Activated T-cell treated with anti-CD3 and anti-CD28 coated beads, Interleukin-2, amount 50 U/mL, for 1 hour (primary cell): ENCODE data around the gene TTC39A.

ENCODE experiments used
- DNase-seq: peaks from one replicate; pipeline ENCODE4 v3.0.0-alpha.2; 2020

The TTC39A gene

GRCh38 chr1:51330331-51331201 lies at the start of gene TTC39A:
TSS of gene TTC39A (minus strand) at chr1:51330562. CDS start at chr1:51330477, 85 bp downstream.
- DNase-seq, result no peak

- DNase-seq, result no peak
Measured at GRCh38 chr1:51378871-51379270, 48.5 kb upstream of the TTC39A start.

GRCh38 chr1:51373898-51374297 lies 43.5 kb upstream of the TTC39A start:
- DNase-seq, result no peak

GRCh38 chr1:51372561-51372960 lies 42.2 kb upstream of the TTC39A start:
- no peak for DNase-seq

- DNase-seq, result no peak
Measured at GRCh38 chr1:51369171-51369570, 38.8 kb upstream of the TTC39A start.

GRCh38 chr1:51365774-51366173 lies 35.4 kb upstream of the TTC39A start:
- DNase-seq, result no peak

GRCh38 chr1:51359879-51360278 lies 29.5 kb upstream of the TTC39A start:
- no peak for DNase-seq

GRCh38 chr1:51355382-51355781 lies 25.0 kb upstream of the TTC39A start:
- no peak for DNase-seq

- no peak for DNase-seq
Measured at GRCh38 chr1:51354416-51354815, 24.1 kb upstream of the TTC39A start.

GRCh38 chr1:51351907-51352306 lies 21.5 kb upstream of the TTC39A start:
- no peak for DNase-seq

- no peak for DNase-seq
Measured at GRCh38 chr1:51349862-51350261, 19.5 kb upstream of the TTC39A start.

- DNase-seq, result no peak
Measured at GRCh38 chr1:51348147-51348527, 17.8 kb upstream of the TTC39A start.

- no peak for DNase-seq
Measured at GRCh38 chr1:51347398-51348146, 17.2 kb upstream of the TTC39A start.

- DNase-seq, result no peak
Measured at GRCh38 chr1:51346086-51346942, 16.0 kb upstream of the TTC39A start.

GRCh38 chr1:51345300-51345687 lies 14.9 kb upstream of the TTC39A start:
- DNase-seq, result no peak

GRCh38 chr1:51344602-51345299 lies 14.4 kb upstream of the TTC39A start:
- DNase-seq, result no peak

GRCh38 chr1:51344276-51344601 lies 13.9 kb upstream of the TTC39A start:
- DNase-seq, result no peak

GRCh38 chr1:51343624-51344023 lies 13.3 kb upstream of the TTC39A start:
- no peak for DNase-seq

- no peak for DNase-seq
Measured at GRCh38 chr1:51342591-51343206, 12.3 kb upstream of the TTC39A start.

- DNase-seq, result no peak
Measured at GRCh38 chr1:51341876-51342496, 11.6 kb upstream of the TTC39A start.

GRCh38 chr1:51340380-51340779 lies 10.0 kb upstream of the TTC39A start:
- DNase-seq, result no peak

- DNase-seq, result no peak
Measured at GRCh38 chr1:51336711-51337110, 6.3 kb upstream of the TTC39A start.
